Effector memory CD4-positive, alpha-beta T cell (primary cell): Measurements from ENCODE around the gene NCOR1.

Experiments
- DNase-seq, 3 donors: peaks; one replicate each; pipeline ENCODE4 v3.0.0-alpha.2; 2020
- H3K27ac ChIP-seq: 2 replicates; pipeline ENCODE4 v1.7.0; 2013; ENCODE audit warnings: mild to moderate bottlenecking, low read length, moderate library complexity; ENCODE audit not compliant: insufficient read depth, poor library complexity, severe bottlenecking
- H3K27me3 ChIP-seq: replicated peaks from 2 replicates; pipeline ENCODE4 v1.7.0; 2013; ENCODE audit warnings: mild to moderate bottlenecking, low read length; ENCODE audit not compliant: insufficient read depth, control insufficient read depth, poor library complexity, severe bottlenecking
- H3K36me3 ChIP-seq: 2 replicates; pipeline ENCODE4 v1.7.0; 2013; ENCODE audit warnings: mild to moderate bottlenecking, low read length, moderate library complexity; ENCODE audit not compliant: control insufficient read depth, insufficient read depth
- H3K4me1 ChIP-seq: 2 replicates; pipeline ENCODE4 v1.7.0; 2013; ENCODE audit warnings: low read length, mild to moderate bottlenecking; ENCODE audit not compliant: control insufficient read depth, insufficient read depth, poor library complexity, severe bottlenecking
- H3K4me3 ChIP-seq: 2 replicates; pipeline ENCODE4 v1.7.0; 2013; ENCODE audit warnings: low read length, low read depth, mild to moderate bottlenecking; ENCODE audit not compliant: insufficient read depth, poor library complexity, severe bottlenecking
- H3K9me3 ChIP-seq: 2 replicates; pipeline ENCODE4 v1.7.0; 2013; ENCODE audit warnings: mild to moderate bottlenecking, low read length, moderate library complexity; ENCODE audit not compliant: control insufficient read depth

The NCOR1 gene

DNA sequence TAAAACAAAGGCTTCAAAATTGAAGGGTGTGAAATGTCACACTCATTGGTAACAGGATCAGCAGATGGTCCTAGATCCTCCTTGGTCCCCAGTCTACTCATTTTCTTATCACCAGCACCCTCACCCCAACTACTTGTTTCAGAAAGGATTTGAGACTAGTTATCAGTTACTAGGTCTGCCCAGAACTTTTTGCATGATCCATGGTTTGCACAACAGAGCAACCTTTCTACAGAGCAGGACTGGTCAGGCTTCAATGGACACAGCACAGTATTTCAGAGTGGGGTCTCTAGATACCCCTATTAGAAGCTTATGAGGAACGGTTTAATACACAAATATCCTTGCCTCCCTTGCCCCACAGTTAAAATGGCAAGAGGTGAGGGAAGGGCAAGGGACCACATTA lies 190.1 kb downstream of the NCOR1 start:
- no peaks in the 10 kb centered on the region for H3K9me3 ChIP-seq
- H3K27me3 ChIP-seq, result no peaks in the 10 kb centered on the region
- peaks cover 58% of the 10 kb centered on the region for H3K36me3 ChIP-seq
- peaks cover 3% of the 10 kb centered on the region for H3K4me1 ChIP-seq
- no peak for DNase-seq
- no peak overlapping the region for H3K27ac ChIP-seq
- no peak overlapping the region for H3K4me3 ChIP-seq

- Histone ChIP-seq H3K27ac (no peak overlapping the region), H3K36me3 (peaks cover 54% of the 10 kb centered on the region), H3K4me1 (peaks cover 3% of the 10 kb centered on the region), H3K4me3 (no peak overlapping the region), H3K9me3 (no peaks in the 10 kb centered on the region), H3K27me3 (no peaks in the 10 kb centered on the region)
- no peak for DNase-seq
Measured at GRCh38 chr17:16023881-16024280, 191.5 kb downstream of the NCOR1 start.

GRCh38 chr17:16019347-16019746 lies 196.0 kb downstream of the NCOR1 start:
- no peak for DNase-seq
- H3K36me3 ChIP-seq, result peaks cover 25% of the 10 kb centered on the region

GRCh38 chr17:16013943-16014407 lies 201.4 kb downstream of the NCOR1 start:
- Histone ChIP-seq H3K36me3 (peaks cover 29% of the 10 kb centered on the region), H3K9me3 (no peaks in the 10 kb centered on the region), H3K4me1 (no peaks in the 10 kb centered on the region), H3K27me3 (no peaks in the 10 kb centered on the region), H3K4me3 (no peak overlapping the region), H3K27ac (no peak overlapping the region)
- no peak for DNase-seq

More at GRCh38 chr17:16019347-16019746, 196.0 kb downstream of the NCOR1 start:
- Histone ChIP-seq H3K27ac (no peak overlapping the region), H3K4me1 (no peaks in the 10 kb centered on the region), H3K9me3 (no peaks in the 10 kb centered on the region), H3K4me3 (no peak overlapping the region), H3K27me3 (no peaks in the 10 kb centered on the region)

DNA sequence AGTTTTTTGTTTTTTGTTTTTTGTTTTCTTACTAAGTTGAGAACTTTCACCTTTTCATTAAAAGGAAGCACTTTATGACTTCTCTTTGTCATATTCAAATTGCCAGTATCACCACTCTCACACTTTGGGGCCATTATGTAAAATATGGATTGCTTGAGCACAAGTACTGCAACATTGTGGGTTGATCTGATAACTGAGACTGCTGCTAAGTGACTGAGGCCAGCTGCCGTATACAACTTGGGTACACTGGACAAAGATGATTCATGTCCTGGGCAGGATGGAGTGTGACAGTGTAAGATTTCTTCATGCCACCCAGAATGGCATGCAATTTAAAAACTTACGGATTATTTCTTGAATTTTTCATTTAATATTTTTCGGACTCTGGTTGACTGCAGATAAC lies 207.9 kb downstream of the NCOR1 start:
- DNase-seq, result no peak
- Histone ChIP-seq H3K27ac (no peak overlapping the region), H3K36me3 (peaks cover 74% of the 10 kb centered on the region), H3K4me3 (no peak overlapping the region), H3K9me3 (no peaks in the 10 kb centered on the region), H3K4me1 (no peaks in the 10 kb centered on the region), H3K27me3 (no peaks in the 10 kb centered on the region)

DNA sequence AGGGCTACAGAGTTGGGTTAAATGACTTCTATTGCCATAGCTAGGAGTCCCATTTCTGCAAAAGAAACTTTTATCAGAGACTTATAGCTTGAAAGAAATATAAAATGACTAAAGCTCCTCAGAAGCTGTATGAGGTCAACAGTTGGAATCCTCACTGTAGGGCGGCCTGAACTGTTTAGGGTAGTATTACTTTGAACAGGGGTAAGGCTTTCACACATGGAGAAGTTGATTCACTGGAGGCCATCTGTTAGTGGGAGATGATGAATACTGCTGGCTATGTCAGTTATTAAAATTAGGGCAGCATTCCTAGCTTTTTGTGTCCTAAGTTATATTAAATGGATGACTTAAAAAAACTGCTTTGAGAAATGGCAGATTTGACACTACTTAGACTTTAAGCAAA lies 209.7 kb downstream of the NCOR1 start:
- Histone ChIP-seq H3K4me1 (peaks cover 14% of the 10 kb centered on the region), H3K36me3 (peaks cover 70% of the 10 kb centered on the region), H3K27me3 (no peaks in the 10 kb centered on the region), H3K4me3 (no peak overlapping the region), H3K9me3 (no peaks in the 10 kb centered on the region), H3K27ac (no peak overlapping the region)
- DNase-seq, result no peak

DNA sequence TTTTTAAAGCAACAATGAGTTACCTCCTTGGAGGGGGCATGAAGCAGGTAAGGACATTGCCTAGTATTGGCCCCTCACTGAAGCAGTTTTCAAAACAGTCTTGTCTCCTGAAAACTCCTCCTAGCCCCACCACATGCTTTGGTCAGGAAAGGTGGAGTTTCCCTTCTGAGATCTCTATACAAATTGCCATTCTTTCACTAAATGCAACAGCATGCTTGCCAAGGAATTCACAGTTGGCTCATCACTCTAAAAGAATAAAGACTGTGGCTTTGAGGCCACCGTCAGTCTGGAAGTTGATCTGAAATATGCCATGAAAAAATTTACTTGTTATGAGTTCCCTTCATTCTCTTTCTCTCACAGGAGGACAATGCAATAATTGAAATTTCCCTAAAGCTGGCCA lies 211.5 kb downstream of the NCOR1 start:
- no peak for DNase-seq
- Histone ChIP-seq H3K4me3 (no peak overlapping the region), H3K27me3 (no peaks in the 10 kb centered on the region), H3K27ac (no peak overlapping the region), H3K9me3 (no peaks in the 10 kb centered on the region), H3K36me3 (peaks cover 61% of the 10 kb centered on the region), H3K4me1 (peaks cover 17% of the 10 kb centered on the region)

DNA sequence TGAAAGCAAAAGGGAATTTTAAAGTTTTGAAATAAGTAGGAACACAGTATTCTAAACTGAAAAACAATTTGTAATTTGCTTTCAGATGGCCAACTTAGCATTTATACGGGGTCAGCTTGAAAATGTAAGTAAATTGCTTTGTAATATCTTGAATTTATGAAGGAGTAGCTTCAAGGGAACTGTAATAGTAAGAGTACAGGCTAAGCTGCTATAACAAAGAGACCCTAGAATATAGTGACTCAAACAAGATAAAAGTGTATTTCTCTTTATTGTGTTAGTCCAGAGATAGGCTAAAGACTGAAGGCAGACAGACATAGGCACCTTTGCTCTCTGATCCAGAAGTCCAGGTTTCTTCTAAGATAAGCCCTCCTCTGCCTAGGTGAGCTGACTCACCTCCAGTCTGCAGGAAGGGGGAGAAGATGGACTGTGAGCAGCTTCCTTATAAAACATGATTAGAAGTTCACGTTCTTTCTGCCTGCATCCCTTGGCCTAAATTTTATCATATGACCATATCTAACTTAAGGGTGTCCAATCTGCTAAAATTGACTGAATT lies 212.6 kb downstream of the NCOR1 start:
- no peak for DNase-seq
- Histone ChIP-seq H3K4me3 (no peak overlapping the region), H3K27ac (no peak overlapping the region), H3K9me3 (no peaks in the 10 kb centered on the region), H3K4me1 (peaks cover 17% of the 10 kb centered on the region), H3K36me3 (peaks cover 50% of the 10 kb centered on the region), H3K27me3 (no peaks in the 10 kb centered on the region)

DNA sequence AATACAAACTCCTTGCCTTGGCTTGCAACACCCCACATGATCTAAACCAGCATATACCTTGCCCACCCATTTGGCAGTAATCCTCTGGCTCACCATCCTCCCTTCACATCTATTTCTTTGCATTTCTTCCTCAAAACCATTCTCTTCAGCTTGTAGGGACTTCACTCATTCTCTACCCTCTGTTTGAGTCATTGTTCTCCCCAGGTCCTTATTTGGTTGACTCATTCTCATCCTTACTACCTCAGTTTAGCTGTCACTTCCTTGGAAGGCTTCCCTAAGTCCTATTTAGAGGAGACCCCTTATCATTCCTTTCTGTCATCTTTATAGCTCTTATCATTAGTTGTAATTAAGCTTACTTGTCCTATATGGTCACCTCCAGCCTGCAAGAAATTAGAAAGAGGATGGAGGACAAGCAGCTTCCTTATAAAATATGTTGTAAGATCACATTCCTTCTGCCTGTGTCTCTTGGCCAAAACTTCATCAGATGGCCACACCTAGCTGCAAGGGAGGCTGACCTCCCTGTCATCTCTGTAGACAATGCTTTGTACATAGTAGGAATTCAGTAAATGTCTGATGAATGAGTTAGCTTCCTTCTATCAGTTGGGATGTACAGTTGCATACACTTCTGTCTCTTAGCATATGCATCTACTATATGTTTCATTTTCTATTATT lies 214.0 kb downstream of the NCOR1 start:
- peaks cover 38% of the 10 kb centered on the region for H3K36me3 ChIP-seq
- peaks cover 17% of the 10 kb centered on the region for H3K4me1 ChIP-seq
- no peaks in the 10 kb centered on the region for H3K27me3 ChIP-seq
- no peaks in the 10 kb centered on the region for H3K9me3 ChIP-seq
- no peak overlapping the region for H3K27ac ChIP-seq
- DNase-seq, result no peak
- H3K4me3 ChIP-seq, result no peak overlapping the region

DNA sequence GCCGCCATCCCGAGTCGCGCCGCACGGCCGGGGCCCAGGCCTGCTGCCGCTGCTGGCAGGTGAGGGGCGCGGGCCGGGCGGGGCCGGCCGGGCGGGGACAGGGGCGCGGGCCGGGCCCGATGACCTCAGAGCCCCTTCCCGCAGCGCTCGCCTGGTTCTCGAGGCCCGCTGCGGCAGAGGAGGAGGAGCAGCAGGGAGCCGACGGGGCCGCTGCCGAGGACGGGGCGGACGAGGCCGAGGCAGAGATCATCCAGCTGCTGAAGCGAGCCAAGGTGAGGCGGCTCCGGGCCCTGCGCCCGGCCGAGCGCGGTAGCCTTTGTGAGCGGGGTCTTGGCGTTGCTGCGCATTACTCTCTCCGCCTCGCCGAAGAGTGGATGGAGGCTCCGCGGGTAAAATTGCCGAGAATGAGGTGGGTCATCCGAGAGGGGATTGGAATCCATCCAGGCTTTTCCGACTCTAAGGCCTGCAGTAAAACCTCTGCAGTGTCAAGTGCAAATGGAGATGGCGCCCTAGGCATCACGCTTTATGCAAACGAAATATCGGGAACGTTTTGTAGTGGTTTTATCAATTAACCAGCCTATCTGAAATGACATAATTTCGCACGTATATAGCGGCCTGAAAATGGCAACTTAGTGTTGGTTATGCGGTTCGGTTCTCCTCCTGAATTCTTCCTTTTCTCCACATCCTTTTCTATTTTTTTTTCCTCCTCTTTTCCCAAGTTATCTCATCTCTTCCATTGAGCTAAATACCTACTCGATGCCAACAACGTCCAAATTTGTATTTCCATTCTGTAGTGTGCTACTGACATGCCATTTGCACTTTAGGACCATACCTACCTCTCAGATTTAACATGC lies 215.1 kb downstream of the NCOR1 start:
- Histone ChIP-seq H3K27ac (peak overlapping the region; percentile 79), H3K9me3 (no peaks in the 10 kb centered on the region), H3K27me3 (no peaks in the 10 kb centered on the region), H3K4me3 (peak overlapping the region; percentile 70), H3K4me1 (peaks cover 17% of the 10 kb centered on the region), H3K36me3 (peaks cover 28% of the 10 kb centered on the region)
- no peak for DNase-seq
